A673 (cell line): ENCODE data around the gene SYNRG. TPM values are rescaled to one million over a fixed set of nuclear protein-coding genes. Genes with fewer than 3 reads are reported as not detected.
A peak's percentile ranks its signal among the peaks of the same experiment; 100 is the strongest.

ENCODE experiments used
- BruUV-seq: library from RNA; stranded (reverse); fragments of 400-500 nt; replicated peaks from 2 replicates; lab custom pipeline; 2021; lab: Mats Ljungman, UMichigan
- CTCF ChIA-PET: fragments of 300-600 bp; sonication (Branson Sonifier 250); formaldehyde crosslinking; loops from one replicate; lab custom pipeline; 2022; ENCODE audit warnings: antibody characterized with exemption; lab: Charles Lee
- POLR2A ChIA-PET: fragments of 300-600 bp; sonication (Branson Sonifier 250); formaldehyde crosslinking; loops from one replicate; lab custom pipeline; 2022; ENCODE audit warnings: antibody characterized with exemption; ENCODE audit not compliant: low non-redundant PET; lab: Charles Lee
- DNase-seq: peaks from one replicate; pipeline ENCODE4 v3.0.0-alpha.2; 2015; ENCODE audit warnings: low spot score
- H3K27ac ChIP-seq: fragments of 200-600 bp; sonication (generic); 2 replicates; pipeline ENCODE4 v1.5.1; 2016; ENCODE audit warnings: mixed run types, low read depth, mild to moderate bottlenecking, mixed read lengths, antibody characterized with exemption, low read length; ENCODE audit not compliant: poor library complexity, severe bottlenecking
- H3K27me3 ChIP-seq: fragments of 200-600 bp; sonication (generic); replicated peaks from 2 replicates; pipeline ENCODE4 v1.6.1; 2017; ENCODE audit warnings: mixed run types, low read depth, mild to moderate bottlenecking, mixed read lengths, antibody characterized with exemption, low read length; ENCODE audit not compliant: insufficient read depth, poor library complexity
- H3K36me3 ChIP-seq: fragments of 200-600 bp; sonication (generic); 2 replicates; pipeline ENCODE4 v1.6.1; 2016; ENCODE audit warnings: mixed run types, mild to moderate bottlenecking, mixed read lengths, antibody characterized with exemption, low read length; ENCODE audit not compliant: insufficient read depth, poor library complexity, severe bottlenecking
- H3K4me1 ChIP-seq: fragments of 200-600 bp; sonication (generic); 2 replicates; pipeline ENCODE4 v1.6.1; 2017; ENCODE audit warnings: mixed run types, mild to moderate bottlenecking, mixed read lengths, antibody characterized with exemption, low read length; ENCODE audit not compliant: insufficient read depth, poor library complexity, severe bottlenecking
- H3K4me3 ChIP-seq: fragments of 200-600 bp; sonication (generic); 2 replicates; pipeline ENCODE4 v1.5.1; 2016; ENCODE audit warnings: low read depth, mixed run types, mild to moderate bottlenecking, mixed read lengths, low read length; ENCODE audit not compliant: poor library complexity, severe bottlenecking
- H3K9me3 ChIP-seq: fragments of 200-600 bp; sonication (generic); 2 replicates; pipeline ENCODE4 v1.6.1; 2016; ENCODE audit warnings: mixed run types, low read depth, mild to moderate bottlenecking, mixed read lengths, antibody characterized with exemption, low read length; ENCODE audit not compliant: poor library complexity, severe bottlenecking
- CTCF ChIP-seq: fragments of 300-800, 200-600 bp; sonication (generic); conservative IDR thresholded peaks from 2 replicates; pipeline ENCODE4 v1.5.1; 2017; ENCODE audit warnings: low read depth, mild to moderate bottlenecking, antibody characterized with exemption, low read length, moderate library complexity, mixed read lengths
- EZH2 ChIP-seq: fragments of 200-600 bp; sonication (generic); IDR thresholded peaks from 2 replicates; pipeline ENCODE4 v1.6.1; 2017; ENCODE audit warnings: borderline replicate concordance, low read depth, mild to moderate bottlenecking, mixed read lengths, antibody characterized with exemption, low read length; ENCODE audit not compliant: poor library complexity, severe bottlenecking
- intact Hi-C: fragments of 100-400 bp; cut with micrococcal nuclease; formaldehyde crosslinking; loops from one replicate; pipeline ENCODE4 v1.10.0; 2022; ENCODE audit not compliant: unreplicated experiment
- total RNA-seq: library from RNA; stranded (reverse); gene quantifications from 2 replicates; pipeline ENCODE4 v1.2.3, GENCODE V29; 2021

The SYNRG gene
- total RNA-seq, 1 experiment from 2014 or later: 22.5 TPM

GRCh38 chr17:37557482-37557881, 51.7 kb downstream of the SYNRG start:
- Histone ChIP-seq H3K4me3 (no peak overlapping the region), H3K4me1 (no peaks in the 10 kb centered on the region), H3K36me3 (peaks cover 5% of the 10 kb centered on the region), H3K27ac (no peak overlapping the region), H3K9me3 (no peaks in the 10 kb centered on the region), H3K27me3 (no peaks in the 10 kb centered on the region)
- ChIA-PET POLR2A (no interaction called here), CTCF (no interaction called here)
- no peak for TF ChIP-seq EZH2
- TF ChIP-seq CTCF: no peak
- no peak for DNase-seq
- BruUV-seq: no TSS peak
- intact Hi-C loops: no loop called here

- intact Hi-C loops: no loop called here
- no peak overlapping the region for H3K27ac ChIP-seq
- no peaks in the 10 kb centered on the region for H3K9me3 ChIP-seq
- no peak for DNase-seq
- POLR2A ChIA-PET: no interaction called here
- no peak overlapping the region for H3K4me3 ChIP-seq
- BruUV-seq: no TSS peak
- no peaks in the 10 kb centered on the region for H3K4me1 ChIP-seq
- H3K36me3 ChIP-seq: peaks cover 3% of the 10 kb centered on the region
- CTCF ChIA-PET: no interaction called here
- H3K27me3 ChIP-seq: no peaks in the 10 kb centered on the region
- TF ChIP-seq EZH2 (no peak), CTCF (no peak)
Measured at GRCh38 chr17:37555386-37555785, 53.8 kb downstream of the SYNRG start.

GRCh38 chr17:37553401-37553966, 55.7 kb downstream of the SYNRG start:
- BruUV-seq: TSS peak; percentile 44
- Histone ChIP-seq H3K4me1 (no peaks in the 10 kb centered on the region), H3K9me3 (no peaks in the 10 kb centered on the region), H3K36me3 (no peaks in the 10 kb centered on the region), H3K27ac (no peak overlapping the region), H3K27me3 (no peaks in the 10 kb centered on the region), H3K4me3 (no peak overlapping the region)
- TF ChIP-seq CTCF: no peak
- TF ChIP-seq EZH2: no peak
- intact Hi-C loops: no loop called here
- POLR2A ChIA-PET: no interaction called here
- DNase-seq: no peak
- CTCF ChIA-PET: no interaction called here
